ENCODE measurements around the gene CLMN.

Gene CLMN

DNA sequence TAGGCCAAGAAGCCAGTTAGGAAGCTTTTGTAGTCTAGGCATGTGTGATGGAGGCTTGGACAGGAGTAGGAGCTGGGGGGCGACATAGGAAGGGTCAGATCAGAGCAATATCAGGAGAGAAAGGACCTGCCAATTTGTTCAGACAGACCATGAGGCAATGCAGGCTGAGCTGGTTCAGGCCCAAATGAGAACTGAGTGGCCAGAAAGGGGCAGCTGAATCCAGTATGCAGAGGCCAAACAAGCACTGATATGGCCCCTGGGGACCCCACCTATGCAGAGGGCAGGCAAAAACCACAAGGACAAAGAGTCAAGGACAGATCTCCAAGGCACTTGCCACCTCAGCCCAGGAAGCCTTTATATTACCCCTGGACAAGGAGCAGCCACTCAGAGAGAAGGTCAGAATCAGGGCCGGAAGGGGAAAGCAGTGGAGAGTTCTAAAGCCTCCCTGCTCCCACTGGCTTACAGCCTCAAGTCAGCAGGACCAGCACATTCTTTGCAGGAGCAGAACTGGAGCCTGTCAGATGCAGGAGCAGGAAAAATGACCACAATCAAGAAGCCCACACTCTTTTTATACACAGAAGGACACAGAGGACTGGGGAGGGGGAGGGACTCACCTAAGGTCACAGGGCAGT, 37.2 kb downstream of the CLMN start:
- Histone ChIP-seq H3K4me3 (replicated peaks; ENCODE audit: insufficient read depth, low read length) (no peak overlapping the region), H3K27me3 (ENCODE audit: insufficient read depth, poor library complexity, severe bottlenecking) (no peaks in the 10 kb centered on the region)
- DNase-seq (ENCODE audit: low read depth in 1 of 2, low spot score in 1 of 2) = no peak

DNA sequence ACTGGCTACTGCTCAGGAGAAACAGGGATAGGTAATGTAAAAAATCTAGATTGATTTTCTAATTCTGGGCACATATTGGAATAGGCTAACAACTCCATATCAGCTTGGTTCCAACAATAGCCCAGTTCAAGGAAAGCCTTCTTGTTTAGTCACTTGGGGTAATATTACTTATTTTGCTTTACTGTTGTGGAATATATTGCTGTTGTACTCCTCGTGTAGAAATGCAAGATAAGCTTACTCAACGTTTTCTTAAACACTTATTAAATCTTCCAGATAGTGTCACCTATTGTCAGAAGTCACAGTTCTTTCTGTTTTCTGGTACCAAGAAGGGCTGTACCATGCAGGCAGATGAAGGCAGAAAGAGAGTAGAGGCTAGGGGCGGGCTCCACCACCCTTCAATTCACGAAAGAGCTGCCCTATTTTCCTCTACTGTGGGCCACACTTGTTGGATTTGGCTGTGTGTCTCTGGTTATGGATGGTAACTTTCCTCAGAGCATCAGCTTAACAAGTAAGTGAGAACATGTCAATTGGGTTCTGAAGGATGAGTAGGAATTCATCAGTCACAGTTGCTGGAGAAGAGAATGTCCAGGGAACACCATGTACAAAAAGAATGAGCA, 38.0 kb downstream of the CLMN start:
- Histone ChIP-seq H3K27me3 (ENCODE audit: insufficient read depth, poor library complexity, severe bottlenecking) (no peaks in the 10 kb centered on the region), H3K4me3 (replicated peaks; ENCODE audit: insufficient read depth, low read length) (no peak overlapping the region), H3K27ac (replicated peaks) (no peak overlapping the region)
- TF ChIP-seq POLR2AphosphoS5 (IDR thresholded peaks at IDR 0.05; ENCODE audit: low read depth) (no peak), SPI1 (IDR thresholded peaks at IDR 0.05; ENCODE audit: borderline replicate concordance, low read depth) (no peak), GABPA (IDR thresholded peaks at IDR 0.05; ENCODE audit: low read depth) (no peak)
- TF ChIP-seq, protein P1, sequence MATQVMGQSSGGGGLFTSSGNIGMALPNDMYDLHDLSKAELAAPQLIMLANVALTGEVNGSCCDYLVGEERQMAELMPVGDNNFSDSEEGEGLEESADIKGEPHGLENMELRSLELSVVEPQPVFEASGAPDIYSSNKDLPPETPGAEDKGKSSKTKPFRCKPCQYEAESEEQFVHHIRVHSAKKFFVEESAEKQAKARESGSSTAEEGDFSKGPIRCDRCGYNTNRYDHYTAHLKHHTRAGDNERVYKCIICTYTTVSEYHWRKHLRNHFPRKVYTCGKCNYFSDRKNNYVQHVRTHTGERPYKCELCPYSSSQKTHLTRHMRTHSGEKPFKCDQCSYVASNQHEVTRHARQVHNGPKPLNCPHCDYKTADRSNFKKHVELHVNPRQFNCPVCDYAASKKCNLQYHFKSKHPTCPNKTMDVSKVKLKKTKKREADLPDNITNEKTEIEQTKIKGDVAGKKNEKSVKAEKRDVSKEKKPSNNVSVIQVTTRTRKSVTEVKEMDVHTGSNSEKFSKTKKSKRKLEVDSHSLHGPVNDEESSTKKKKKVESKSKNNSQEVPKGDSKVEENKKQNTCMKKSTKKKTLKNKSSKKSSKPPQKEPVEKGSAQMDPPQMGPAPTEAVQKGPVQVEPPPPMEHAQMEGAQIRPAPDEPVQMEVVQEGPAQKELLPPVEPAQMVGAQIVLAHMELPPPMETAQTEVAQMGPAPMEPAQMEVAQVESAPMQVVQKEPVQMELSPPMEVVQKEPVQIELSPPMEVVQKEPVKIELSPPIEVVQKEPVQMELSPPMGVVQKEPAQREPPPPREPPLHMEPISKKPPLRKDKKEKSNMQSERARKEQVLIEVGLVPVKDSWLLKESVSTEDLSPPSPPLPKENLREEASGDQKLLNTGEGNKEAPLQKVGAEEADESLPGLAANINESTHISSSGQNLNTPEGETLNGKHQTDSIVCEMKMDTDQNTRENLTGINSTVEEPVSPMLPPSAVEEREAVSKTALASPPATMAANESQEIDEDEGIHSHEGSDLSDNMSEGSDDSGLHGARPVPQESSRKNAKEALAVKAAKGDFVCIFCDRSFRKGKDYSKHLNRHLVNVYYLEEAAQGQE (IDR thresholded peaks at IDR 0.05; ENCODE audit: insufficient replicate concordance, low read depth) = no peak
- TF ChIP-seq, protein P2, sequence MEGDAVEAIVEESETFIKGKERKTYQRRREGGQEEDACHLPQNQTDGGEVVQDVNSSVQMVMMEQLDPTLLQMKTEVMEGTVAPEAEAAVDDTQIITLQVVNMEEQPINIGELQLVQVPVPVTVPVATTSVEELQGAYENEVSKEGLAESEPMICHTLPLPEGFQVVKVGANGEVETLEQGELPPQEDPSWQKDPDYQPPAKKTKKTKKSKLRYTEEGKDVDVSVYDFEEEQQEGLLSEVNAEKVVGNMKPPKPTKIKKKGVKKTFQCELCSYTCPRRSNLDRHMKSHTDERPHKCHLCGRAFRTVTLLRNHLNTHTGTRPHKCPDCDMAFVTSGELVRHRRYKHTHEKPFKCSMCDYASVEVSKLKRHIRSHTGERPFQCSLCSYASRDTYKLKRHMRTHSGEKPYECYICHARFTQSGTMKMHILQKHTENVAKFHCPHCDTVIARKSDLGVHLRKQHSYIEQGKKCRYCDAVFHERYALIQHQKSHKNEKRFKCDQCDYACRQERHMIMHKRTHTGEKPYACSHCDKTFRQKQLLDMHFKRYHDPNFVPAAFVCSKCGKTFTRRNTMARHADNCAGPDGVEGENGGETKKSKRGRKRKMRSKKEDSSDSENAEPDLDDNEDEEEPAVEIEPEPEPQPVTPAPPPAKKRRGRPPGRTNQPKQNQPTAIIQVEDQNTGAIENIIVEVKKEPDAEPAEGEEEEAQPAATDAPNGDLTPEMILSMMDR (IDR thresholded peaks at IDR 0.05; ENCODE audit: insufficient read depth, low read length) = no peak
- DNase-seq (ENCODE audit: low read depth in 1 of 2, low spot score in 1 of 2) = no peak

More for the DNA sequence above, 37.2 kb downstream of the CLMN start:
- TF ChIP-seq GABPA (IDR thresholded peaks at IDR 0.05; ENCODE audit: low read depth) = no peak
- TF ChIP-seq POLR2AphosphoS5 (IDR thresholded peaks at IDR 0.05; ENCODE audit: low read depth) = no peak
- H3K27ac ChIP-seq (replicated peaks) = no peak overlapping the region

DNA sequence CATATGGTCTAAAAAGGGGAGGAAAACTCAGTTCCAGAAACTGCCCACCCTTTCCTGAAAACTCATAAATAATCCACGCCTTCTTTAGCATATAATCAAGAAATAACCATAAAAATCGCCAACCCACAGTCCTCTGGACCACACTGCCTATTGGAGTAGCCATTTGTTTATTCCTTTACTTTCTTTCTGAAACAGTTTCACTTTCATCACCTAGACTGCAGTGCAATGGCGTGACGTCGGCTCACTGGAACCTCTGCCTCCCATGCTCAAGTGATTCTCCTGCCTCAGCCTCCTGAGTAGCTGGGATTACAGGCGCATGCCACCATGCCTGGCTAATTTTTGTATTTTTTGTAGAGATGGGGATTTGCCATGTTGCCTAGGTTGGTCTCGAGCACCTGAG, 44.2 kb downstream of the CLMN start:
- no peak for DNase-seq (ENCODE audit: low read depth in 1 of 2, low spot score in 1 of 2)
- H3K27ac ChIP-seq (replicated peaks) = no peak overlapping the region
- no peak overlapping the region for H3K4me3 ChIP-seq (replicated peaks; ENCODE audit: insufficient read depth, low read length)
- TF ChIP-seq, protein P2 (IDR thresholded peaks at IDR 0.05; ENCODE audit: insufficient read depth, low read length) = no peak
- TF ChIP-seq SPI1 (IDR thresholded peaks at IDR 0.05; ENCODE audit: borderline replicate concordance, low read depth) (no peak), POLR2AphosphoS5 (IDR thresholded peaks at IDR 0.05; ENCODE audit: low read depth) (no peak), GABPA (IDR thresholded peaks at IDR 0.05; ENCODE audit: low read depth) (no peak)
- TF ChIP-seq, protein P1 (IDR thresholded peaks at IDR 0.05; ENCODE audit: insufficient replicate concordance, low read depth) = no peak
- H3K27me3 ChIP-seq (ENCODE audit: insufficient read depth, poor library complexity, severe bottlenecking) = no peaks in the 10 kb centered on the region

DNA sequence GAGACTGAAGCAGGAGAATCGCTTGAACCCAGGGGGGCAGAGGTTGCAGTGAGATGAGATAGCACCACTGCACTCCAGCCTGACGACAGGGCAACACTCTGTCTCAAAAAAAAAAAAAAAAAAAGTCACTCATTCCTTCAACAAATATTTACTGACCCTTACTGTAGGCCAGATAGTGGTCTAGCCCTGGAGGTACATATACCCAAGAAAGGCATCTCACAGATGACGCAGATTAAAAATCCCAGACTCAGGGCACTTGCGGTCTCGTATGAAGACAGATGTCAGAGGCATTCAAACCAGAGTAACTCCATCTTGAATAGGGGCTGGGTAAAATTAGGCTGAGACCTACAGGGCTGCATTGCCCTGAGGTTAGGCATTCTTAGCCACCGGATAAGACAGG, 44.8 kb downstream of the CLMN start:
- TF ChIP-seq, protein P1 (IDR thresholded peaks at IDR 0.05; ENCODE audit: insufficient replicate concordance, low read depth) = no peak
- TF ChIP-seq, protein P2 (IDR thresholded peaks at IDR 0.05; ENCODE audit: insufficient read depth, low read length) = no peak
- no peak for TF ChIP-seq POLR2AphosphoS5 (IDR thresholded peaks at IDR 0.05; ENCODE audit: low read depth)
- no peak for TF ChIP-seq GABPA (IDR thresholded peaks at IDR 0.05; ENCODE audit: low read depth)
- TF ChIP-seq SPI1 (IDR thresholded peaks at IDR 0.05; ENCODE audit: borderline replicate concordance, low read depth) = no peak
- no peak overlapping the region for H3K4me3 ChIP-seq (replicated peaks; ENCODE audit: insufficient read depth, low read length)
- H3K27me3 ChIP-seq (ENCODE audit: insufficient read depth, poor library complexity, severe bottlenecking) = no peaks in the 10 kb centered on the region
- H3K27ac ChIP-seq (replicated peaks) = no peak overlapping the region
- no peak for DNase-seq (ENCODE audit: low read depth in 1 of 2, low spot score in 1 of 2)
